ENCODE measurements around the gene CRIP3. TPM values are rescaled to one million over a fixed set of nuclear protein-coding genes. Genes with fewer than 3 reads are reported as not detected.

CRIP3 gene
- total and polyA plus RNA-seq, 2 of the 13 experiments (the other 11 are each of a cell fraction or from before 2014, with no cell fraction given), result 6.3 to 9.3 TPM

DNA sequence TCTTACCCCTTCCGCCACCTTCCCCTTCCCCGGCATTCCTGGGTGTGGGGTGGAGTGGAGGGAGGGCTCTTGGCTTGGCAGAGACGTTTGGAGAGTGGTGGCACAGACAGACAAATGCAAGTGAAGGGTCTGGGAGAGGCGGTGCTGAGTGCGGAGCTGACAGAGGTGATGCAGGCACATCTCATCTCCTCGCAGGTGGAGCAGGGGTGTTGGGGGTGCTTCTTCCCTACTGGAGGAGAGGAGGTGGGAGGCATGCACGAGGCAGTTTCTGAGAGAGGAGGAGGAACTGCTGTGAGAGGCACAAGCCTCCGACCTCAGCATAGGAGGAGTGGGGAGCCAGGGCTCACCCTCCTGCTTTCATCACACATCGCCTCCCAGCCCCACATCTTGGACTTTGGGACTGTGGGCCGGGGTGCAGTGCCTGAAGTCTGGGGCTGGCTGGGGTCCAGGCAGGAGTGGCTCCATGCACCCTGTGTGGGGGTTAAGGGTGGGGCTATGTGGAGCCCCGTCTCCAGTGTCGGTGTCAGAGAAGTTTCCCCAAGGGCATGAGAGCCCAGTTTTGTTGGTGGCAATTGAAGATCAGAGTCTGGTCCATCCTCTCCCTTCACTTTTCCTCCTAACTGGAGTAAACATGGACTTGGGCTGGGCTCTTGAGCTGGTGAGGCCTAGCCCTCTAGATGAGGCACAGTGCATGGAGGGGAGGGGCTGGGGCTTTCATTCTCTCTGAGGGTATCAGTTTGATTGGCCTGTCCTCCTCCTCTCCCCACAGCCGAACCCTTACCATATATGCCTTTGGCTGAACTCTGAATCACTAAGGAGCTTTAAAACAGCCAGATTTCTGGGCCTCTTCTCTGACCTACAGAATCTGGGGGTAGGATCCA is 30.7 kb downstream of the CRIP3 start (continued):
- TF ChIP-seq ZNF782 (CRISPR knock-in tag; IDR thresholded peaks at IDR 0.05; ENCODE audit: borderline replicate concordance), result peak; percentile 82
- peak; percentile 74 for TF ChIP-seq HDAC2 (CRISPR knock-in tag; IDR thresholded peaks at IDR 0.05)
- TF ChIP-seq, protein P1, sequence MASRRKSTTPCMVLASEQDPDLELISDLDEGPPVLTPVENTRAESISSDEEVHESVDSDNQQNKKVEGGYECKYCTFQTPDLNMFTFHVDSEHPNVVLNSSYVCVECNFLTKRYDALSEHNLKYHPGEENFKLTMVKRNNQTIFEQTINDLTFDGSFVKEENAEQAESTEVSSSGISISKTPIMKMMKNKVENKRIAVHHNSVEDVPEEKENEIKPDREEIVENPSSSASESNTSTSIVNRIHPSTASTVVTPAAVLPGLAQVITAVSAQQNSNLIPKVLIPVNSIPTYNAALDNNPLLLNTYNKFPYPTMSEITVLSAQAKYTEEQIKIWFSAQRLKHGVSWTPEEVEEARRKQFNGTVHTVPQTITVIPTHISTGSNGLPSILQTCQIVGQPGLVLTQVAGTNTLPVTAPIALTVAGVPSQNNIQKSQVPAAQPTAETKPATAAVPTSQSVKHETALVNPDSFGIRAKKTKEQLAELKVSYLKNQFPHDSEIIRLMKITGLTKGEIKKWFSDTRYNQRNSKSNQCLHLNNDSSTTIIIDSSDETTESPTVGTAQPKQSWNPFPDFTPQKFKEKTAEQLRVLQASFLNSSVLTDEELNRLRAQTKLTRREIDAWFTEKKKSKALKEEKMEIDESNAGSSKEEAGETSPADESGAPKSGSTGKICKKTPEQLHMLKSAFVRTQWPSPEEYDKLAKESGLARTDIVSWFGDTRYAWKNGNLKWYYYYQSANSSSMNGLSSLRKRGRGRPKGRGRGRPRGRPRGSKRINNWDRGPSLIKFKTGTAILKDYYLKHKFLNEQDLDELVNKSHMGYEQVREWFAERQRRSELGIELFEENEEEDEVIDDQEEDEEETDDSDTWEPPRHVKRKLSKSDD (CRISPR knock-in tag; IDR thresholded peaks at IDR 0.05; ENCODE audit: low read depth), result peak; percentile 57; the same call in 1 of the 2 replicates
- TF ChIP-seq NCOA5 (CRISPR knock-in tag; IDR thresholded peaks at IDR 0.05), result no peak
- TF ChIP-seq ZNF790 (CRISPR knock-in tag; IDR thresholded peaks at IDR 0.05; ENCODE audit: borderline replicate concordance), result 0 out of 2 replicates have a peak, but pooled peaks have one; percentile 8
- TF ChIP-seq ZSCAN31 (CRISPR knock-in tag; IDR thresholded peaks at IDR 0.05; ENCODE audit: low read depth), result no peak; the same call in 1 of the 2 replicates
- peak; percentile 43; the same call in 1 of the 2 replicates for TF ChIP-seq GABPB1 (CRISPR knock-in tag; IDR thresholded peaks at IDR 0.05)
- TF ChIP-seq MEIS1 (CRISPR knock-in tag; IDR thresholded peaks at IDR 0.05; ENCODE audit: borderline replicate concordance), result peak; percentile 14; the same call in 1 of the 2 replicates
- peak; percentile 86 for TF ChIP-seq SALL1 (CRISPR knock-in tag; IDR thresholded peaks at IDR 0.05)
- TF ChIP-seq DPF2 (CRISPR knock-in tag; IDR thresholded peaks at IDR 0.05; ENCODE audit: borderline replicate concordance, low read depth), result peak; percentile 17; the same call in 1 of the 2 replicates
- peak; percentile 54; the same call in 1 of the 2 replicates for TF ChIP-seq WIZ (CRISPR knock-in tag; IDR thresholded peaks at IDR 0.05)
- peak; percentile 17; the same call in 1 of the 2 replicates for TF ChIP-seq FOXO1 (CRISPR knock-in tag; IDR thresholded peaks at IDR 0.05)
- no peak for TF ChIP-seq ZNF720 (CRISPR knock-in tag; IDR thresholded peaks at IDR 0.05)
- peak; percentile 54 for TF ChIP-seq BRD4 (CRISPR knock-in tag; IDR thresholded peaks at IDR 0.05)
- 0 out of 2 replicates have a peak, but pooled peaks have one; percentile 55 for TF ChIP-seq ZNF839 (CRISPR knock-in tag; IDR thresholded peaks at IDR 0.05; ENCODE audit: borderline replicate concordance)
- TF ChIP-seq, protein P2, sequence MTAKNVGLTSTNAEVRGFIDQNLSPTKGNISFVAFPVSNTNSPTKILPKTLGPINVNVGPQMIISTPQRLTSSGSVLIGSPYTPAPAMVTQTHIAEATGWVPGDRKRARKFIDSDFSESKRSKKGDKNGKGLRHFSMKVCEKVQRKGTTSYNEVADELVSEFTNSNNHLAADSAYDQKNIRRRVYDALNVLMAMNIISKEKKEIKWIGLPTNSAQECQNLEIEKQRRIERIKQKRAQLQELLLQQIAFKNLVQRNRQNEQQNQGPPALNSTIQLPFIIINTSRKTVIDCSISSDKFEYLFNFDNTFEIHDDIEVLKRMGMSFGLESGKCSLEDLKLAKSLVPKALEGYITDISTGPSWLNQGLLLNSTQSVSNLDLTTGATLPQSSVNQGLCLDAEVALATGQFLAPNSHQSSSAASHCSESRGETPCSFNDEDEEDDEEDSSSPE (CRISPR knock-in tag; IDR thresholded peaks at IDR 0.05), result no peak; the same call in 1 of the 2 replicates
- peak; percentile 74 for TF ChIP-seq HDAC1 (CRISPR knock-in tag; IDR thresholded peaks at IDR 0.05)
- TF ChIP-seq ZNF569 (CRISPR knock-in tag; IDR thresholded peaks at IDR 0.05; ENCODE audit: borderline replicate concordance), result no peak
- TF ChIP-seq KMT2B (CRISPR knock-in tag; IDR thresholded peaks at IDR 0.05), result no peak; the same call in 1 of the 2 replicates
- TF ChIP-seq, protein P3, sequence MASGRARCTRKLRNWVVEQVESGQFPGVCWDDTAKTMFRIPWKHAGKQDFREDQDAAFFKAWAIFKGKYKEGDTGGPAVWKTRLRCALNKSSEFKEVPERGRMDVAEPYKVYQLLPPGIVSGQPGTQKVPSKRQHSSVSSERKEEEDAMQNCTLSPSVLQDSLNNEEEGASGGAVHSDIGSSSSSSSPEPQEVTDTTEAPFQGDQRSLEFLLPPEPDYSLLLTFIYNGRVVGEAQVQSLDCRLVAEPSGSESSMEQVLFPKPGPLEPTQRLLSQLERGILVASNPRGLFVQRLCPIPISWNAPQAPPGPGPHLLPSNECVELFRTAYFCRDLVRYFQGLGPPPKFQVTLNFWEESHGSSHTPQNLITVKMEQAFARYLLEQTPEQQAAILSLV (CRISPR knock-in tag; IDR thresholded peaks at IDR 0.05; ENCODE audit: borderline replicate concordance), result peak; percentile 83
- TF ChIP-seq, protein P4, sequence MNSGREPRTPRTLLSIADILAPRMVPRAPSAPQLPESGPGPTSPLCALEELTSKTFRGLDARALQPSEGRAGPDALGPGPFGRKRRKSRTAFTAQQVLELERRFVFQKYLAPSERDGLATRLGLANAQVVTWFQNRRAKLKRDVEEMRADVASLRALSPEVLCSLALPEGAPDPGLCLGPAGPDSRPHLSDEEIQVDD (CRISPR knock-in tag; IDR thresholded peaks at IDR 0.05; ENCODE audit: borderline replicate concordance), result no peak
- TF ChIP-seq PAF1 (CRISPR knock-in tag; IDR thresholded peaks at IDR 0.05), result no peak
- TF ChIP-seq ZNF343 (CRISPR knock-in tag; IDR thresholded peaks at IDR 0.05), result 0 out of 2 replicates have a peak, but pooled peaks have one; percentile 15
- TF ChIP-seq SP1 (IDR thresholded peaks at IDR 0.05), result no peak
- peak; percentile 17 for TF ChIP-seq SP1 (CRISPR knock-in tag; IDR thresholded peaks at IDR 0.05)
